GM21367 (cell line): ENCODE measurements around the gene TBC1D22A.
"Not testable (repeated sequence)": the region's sequence is repeated elsewhere in the genome, so short reads cannot be mapped to it uniquely, and the experiment has no call there.

Source experiments
- ATAC-seq: cut with Tn5 transposase; IDR thresholded peaks from one replicate; pipeline ENCODE4 v1.9.1; 2021; ENCODE audit not compliant: unreplicated experiment

The TBC1D22A gene

DNA sequence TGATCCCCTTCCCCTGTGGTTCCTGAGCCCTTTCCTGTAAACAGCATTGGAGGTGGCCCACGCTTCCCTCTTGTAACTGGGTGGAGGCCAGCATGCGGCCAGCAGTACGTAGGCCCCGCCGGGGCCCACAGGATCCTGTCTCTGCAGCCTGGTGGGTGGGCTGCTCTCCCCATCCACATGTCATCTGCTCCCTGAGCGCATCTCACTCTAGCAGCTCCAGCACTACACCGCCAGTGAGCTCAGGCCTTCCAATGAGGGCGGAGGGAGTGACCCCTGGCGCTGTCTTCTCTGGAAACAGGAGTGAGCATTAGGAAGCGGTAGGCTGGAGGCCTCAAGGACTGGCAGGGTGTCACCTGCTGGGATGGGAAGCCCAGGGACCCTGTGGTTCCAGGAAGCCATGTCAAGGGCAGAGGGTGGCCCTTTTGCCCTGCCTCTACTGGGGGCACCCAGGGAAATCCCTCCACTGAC is 363.9 kb downstream of the TBC1D22A start:
- no peak for ATAC-seq

DNA sequence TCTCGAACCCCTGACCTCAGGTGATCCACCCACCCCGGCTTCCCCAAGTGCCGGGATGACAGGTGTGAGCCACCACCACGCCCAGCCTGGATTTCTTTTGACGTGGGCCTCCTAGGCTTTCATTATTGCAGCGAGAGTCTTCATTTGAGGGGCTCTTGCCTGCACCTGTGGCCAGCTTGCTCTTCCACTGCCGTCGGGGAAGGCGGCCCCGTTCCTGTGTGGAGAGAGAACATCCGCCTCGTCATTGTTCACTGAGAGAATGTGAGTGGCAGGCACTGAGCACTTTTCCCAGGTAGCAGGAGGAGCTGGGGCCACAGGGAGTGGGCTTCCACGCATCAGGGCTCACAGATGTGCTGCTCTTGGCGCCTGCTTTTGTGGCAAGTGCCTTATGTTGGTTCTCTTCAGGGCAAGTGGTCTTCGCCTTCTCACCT is 365.0 kb downstream of the TBC1D22A start:
- ATAC-seq = no peak

DNA sequence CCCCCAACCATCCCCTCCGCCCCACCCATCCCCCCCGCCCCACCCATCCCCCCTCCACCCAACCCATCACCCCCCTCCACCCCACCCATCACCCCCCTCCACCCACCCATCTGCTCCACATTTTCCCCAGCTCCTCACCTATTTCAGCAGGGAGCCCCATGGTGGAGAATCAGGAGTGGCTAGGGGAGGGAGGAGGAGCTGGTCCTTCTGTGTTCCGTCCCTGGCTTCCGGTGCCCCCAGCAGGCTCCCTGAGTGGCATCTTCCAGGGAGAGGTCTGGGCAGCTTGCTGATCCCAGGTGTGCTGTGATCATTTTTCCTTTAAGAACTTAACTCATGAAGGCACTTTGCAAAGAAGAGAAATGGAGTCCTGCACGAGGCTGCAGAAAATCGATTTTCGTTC is 365.8 kb downstream of the TBC1D22A start:
- no peak for ATAC-seq

DNA sequence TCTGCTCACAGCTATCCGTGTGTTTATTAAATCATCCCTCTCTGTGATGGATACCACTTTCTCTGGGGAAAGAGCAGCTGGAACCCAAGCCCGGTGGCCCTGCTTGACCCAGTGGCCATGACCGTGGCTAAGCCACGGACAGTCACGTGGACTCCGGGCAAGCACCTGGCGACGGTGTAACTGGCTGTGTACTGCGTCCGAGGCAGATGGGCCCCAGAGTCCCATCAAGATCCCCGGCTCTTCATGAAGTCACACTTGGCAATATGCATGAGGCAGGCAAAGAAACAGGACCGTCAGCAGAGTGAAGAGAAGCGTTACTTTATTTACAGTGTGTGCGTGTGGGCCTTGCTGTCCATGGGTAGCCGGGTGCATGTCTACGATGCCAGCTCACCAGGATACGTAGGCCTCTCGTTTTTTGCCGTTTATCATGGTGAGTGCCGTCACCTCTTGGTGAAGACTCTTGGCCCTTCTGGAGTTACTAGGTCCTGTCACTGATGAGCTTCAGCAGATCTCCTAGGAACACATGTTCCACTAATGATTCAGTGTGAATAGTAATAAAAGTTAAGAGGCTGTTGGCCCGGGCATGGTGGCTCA is 366.3 kb downstream of the TBC1D22A start:
- no peak for ATAC-seq

DNA sequence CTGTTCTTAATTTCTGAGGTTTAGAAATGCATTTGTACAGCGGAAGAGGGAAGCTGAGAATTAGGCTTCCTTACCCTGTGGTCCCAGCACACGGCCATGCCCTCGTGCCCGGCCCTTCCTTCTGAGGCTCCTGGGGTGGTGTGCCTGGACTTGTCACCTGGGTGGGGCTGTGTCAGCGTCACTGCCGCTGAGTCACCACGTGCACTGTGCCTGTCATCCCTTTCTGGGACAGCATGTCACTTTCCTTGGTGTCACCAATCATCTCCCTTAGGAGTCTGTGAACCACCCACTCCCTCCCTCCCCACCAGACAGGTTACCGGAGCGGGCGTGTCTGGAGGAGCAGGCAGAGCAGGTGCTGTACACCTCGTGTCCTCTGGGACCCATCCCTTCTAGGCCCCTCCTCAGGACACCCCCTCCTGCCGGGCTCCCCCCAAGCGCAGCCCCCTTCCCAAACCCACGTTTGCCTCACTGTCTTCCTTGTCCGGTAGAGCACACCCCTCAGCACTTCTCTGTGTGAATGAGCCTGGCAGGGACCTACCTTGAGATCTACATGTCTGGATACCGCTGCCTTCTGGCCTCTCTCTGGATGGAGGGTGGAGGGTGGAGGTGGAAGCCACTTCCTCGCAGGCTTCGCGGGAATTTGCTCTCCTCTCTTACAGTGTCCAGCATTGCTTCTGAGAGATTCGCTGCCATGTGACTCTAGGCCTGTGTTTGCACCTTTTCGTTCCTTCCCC is 367.6 kb downstream of the TBC1D22A start:
- no peak for ATAC-seq

DNA sequence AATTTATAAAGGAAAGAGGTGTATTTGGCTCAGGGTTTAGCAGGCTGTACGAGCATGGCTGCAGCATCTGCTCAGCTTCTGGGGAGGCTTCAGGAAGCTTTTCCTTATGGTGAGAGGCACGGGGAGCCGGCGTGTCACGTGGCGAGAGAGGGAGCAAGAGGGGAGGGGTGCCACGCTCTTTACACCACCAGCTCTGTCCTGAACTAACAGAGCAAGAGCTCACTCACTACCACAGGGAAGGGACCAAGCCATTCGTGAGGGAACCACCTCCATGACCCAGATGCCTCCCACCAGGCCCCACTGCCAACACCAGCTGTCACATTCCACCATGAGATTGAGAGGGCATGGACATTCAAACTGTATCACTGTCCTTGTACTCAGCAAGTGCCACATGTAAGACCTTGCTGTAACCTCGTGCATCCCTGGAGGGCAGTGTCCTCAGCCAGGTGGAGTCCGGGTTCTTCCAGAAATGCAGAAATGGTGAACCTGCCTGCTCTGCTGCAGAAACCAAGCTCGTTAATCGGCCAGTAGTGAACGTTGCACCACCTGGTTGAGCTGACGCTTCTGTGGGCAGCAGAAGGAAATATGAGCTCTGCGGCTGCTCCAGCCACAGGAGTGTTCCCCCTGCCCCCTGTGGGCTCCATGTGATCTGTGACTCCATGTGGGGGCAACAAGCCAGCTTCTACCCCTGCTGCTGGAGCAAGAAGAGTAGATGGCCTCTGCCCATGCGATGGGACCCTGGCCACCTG is 368.6 kb downstream of the TBC1D22A start:
- no peak for ATAC-seq

DNA sequence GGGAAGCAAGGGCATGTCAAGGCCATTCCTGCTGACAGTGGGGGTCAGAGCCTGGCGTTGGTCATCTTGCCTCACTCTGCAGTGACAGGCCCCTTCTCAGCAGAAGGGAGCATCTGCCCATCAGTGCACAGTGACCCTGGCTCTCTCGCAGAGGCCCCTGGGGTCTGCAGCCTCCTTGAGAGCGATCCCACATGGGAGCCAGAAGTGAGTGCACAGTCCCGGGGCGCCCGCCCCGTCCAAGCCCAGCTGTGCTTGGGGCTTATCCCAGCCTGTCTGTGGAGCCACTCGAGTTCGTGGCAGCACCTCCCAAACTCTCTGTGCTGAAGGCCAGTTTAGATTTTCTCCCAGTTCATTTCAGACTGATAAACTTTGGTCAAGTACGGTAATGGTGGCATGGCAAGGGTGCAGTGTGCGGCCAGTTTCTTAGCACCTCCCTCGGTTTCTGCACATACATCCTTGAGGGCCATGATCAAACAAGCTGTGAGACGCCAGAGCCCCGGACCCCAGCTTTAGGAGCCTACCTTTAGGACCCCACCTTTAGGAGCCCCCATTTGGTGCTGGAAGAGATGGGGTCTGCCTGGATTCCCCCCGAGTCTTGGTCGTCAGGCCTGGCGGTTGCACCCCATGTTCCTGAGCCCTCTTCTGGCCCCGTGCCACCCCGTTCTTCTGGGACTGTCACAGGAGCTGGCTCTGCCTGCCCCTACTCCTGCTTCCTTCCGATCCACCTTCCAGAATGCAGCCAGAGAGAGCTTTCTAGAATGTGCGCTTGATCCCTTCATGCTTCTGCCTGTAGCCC is 369.4 kb downstream of the TBC1D22A start:
- no peak for ATAC-seq

DNA sequence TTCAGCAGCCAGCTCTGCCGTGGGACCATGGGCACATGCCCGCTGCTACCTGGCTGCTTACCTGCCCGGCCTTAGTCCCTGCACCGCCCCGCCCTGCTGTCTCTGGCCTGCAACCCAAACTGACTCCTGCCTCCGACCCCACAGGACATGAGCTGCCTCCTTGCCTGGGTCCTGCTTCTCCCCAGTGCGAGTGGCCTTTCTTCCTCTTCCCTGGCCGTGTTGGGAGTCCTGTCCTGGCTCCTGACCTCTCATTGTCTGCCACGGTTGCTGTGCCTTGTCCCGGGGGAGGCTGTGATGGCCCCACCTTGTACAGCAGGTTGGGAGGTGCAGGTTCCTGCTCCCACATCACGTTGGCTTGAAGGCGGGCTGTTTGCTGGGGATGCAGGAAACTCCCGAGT is 370.0 kb downstream of the TBC1D22A start:
- no peak for ATAC-seq

DNA sequence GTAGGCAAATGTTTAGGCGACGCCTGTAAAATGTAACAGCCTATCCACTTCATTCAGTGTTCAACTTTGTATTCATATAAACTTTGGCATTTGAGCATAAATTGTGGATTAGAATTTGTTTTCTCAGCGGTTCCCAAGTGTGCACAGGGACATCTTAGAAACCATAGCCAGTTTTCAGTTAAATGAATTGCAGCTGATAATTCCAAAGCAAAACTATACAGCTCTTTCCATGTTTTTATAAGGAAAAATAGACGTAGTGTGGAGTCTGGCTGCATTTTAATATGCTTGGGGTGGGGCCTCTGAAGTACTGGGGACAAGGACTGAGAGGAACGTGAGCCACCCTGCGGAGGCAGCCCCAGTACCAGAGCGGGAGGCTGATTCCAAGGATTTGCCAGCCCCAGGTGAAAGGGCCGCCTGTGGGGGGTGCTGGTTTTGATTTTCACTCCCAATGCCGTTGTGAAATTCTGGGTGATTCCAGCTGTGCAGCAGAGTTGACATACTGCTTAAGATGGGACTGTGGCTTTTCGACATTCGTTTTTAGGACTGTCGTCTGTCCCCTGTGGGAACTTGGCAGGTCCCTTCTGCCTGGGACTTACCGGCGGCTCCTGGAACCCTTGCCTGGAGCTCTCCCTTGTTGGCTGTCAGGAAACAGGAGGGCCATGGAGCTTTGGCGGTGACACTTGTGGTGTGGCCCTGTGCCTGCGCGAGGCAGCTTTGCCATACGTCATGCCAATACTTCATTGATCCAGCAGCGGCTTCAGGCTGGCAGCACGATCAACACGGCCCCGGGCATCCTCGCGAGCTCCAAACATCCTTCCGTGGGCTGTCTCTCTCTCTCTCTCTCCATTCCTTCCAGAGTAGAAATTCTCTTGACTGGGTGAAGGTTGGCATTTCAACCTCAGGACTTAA is 370.9 kb downstream of the TBC1D22A start:
- no peak for ATAC-seq

DNA sequence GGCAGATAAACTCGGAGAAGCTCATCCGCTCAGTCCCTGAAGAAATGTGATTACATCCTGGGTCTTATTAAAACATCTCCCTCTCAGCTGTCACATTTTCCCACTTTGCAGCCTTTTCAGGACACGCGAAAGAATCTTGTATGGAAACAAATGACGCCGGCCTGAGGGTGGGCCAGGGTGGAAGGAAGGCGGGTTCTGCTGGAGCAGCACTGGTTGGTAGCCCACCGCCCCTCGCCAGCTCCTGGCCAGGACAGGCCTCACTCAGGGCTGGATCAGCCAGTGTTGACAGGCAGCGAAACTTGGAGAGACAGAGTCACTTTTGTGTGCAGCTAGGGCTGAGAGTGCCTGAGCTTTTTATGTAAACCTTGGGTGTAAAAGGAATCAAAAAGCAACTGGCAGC is 371.8 kb downstream of the TBC1D22A start:
- ATAC-seq = no peak

DNA sequence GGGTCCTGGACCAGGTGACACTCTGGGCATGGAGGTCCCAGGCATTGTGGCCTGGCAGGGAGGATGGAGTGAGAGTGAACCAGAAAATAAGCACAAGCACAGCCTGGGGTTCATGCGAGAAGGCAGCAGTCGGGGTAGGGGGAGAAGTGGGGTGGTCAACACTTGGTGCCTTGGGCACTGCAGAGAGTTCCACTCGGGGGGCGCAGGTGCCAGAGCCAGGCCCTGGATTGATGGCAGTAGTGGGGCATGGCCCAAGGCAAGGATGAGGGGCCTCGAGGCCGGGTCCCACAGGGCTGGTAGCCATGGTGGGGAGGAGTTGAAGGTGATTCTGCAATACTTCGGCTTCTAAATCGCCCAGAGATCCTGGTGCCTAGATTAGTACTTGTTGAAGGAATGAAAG is 372.9 kb downstream of the TBC1D22A start:
- no peak for ATAC-seq

DNA sequence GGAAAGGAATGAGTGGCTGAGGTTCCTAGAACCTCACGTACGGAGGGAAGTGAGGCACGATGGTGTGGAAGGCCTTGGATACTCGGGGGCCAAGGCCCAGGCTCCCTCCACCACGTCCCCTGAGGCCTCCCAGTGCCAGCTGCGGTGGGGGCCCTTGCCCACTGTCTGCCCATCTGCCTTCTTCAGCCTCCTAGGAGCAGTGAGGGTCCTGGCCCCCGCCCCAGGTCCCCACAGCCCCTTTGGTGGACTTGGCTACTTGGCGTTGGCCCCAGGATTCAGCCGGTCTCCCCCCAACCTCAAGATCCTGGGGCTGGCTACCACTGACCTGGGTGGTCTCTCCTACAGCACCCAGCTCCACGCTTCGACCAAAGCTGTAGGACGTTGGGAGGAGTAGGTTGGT is 373.6 kb downstream of the TBC1D22A start:
- ATAC-seq = no peak

DNA sequence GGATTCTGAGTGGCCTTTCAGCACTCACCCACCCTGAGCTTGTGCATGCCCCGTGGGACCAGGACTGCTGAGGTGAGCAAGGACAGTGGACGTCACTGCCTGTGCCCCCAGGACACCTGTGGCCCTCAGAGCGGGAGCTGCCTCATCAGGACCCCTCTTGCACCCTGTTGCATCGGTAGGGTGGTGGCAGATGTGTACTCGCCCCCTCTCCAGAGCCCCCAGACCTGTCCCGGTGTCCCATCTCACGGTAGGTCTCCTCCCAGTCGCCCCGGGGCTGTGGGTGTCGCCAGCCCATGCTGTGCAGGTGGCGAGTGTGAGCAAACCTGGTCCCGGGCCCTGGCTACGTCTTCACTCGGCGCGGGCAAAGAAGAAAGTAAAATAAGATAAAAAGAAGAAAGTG is 374.2 kb downstream of the TBC1D22A start:
- no peak for ATAC-seq

DNA sequence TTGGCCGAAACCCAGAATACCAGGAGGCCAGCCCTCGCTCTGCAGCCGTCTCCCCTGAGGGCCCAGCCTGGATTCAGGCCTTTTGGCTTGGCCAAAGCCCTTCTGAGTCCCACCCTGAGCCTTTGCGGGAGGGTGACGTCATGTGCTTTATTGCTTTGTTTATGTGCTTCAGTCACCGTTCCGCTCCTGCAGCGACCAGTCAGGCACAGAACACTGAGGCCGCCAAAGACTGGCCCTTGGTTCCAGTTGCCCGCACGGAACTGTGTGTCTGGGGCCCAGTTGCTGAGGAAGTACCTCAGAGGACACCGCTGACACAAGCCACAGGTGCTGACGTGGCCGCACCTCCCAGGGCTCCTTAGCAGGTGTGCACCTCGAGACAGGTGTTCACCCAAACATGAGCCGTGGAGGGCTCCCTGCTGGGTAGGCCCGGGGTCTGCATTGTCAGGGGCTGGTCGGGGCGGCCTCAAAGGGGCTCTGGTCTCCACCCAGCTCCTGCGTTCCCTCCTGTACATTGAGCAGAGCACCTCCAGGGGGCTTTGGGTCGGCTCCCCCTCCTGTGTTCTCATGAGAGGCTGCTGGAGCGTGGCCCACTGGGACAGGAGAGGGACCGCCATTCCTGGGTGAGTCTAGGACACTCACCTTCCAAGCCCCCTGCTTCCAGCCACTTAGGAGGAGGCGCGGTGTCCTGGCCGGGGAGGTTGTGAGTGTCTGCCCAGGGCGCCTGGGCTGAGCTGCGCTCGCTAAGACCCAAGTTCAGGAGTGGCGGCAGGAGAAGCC is 376.8 kb downstream of the TBC1D22A start:
- ATAC-seq = no peak

DNA sequence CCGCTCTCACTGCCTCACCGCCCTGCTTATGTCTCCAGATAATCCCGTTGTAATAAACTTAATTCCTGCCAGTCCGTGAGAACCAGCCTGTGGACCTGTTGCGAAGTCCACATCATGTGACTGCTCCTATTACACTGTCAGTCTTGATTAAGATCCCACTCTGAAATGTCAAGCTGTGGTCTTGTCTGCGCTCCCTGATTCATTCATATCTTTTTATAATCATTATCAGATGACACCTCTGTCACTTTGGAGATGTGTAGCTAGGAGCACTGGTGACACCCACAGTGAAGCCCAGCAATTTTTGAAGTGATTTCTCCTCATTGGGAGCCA is 377.3 kb downstream of the TBC1D22A start:
- ATAC-seq = no peak

DNA sequence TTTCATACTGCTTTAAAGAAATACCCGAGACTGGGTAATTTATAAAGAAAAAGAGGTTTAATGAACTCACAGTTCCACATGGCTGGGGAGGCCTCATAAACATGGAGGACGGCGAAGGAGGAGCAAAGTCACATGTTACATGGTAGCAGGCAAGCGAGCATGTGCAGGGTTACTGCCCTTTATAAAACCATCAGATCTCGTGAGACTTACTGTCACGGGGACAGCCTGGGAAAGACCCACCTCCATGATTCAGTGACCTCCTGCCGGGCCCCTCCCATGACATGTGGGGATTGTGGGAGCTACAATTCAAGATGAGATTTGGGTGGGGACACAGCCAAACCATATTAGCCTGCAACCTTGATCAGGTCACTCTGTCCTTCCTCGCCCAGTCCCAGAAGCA is 378.5 kb downstream of the TBC1D22A start:
- ATAC-seq = not testable (repeated sequence)

DNA sequence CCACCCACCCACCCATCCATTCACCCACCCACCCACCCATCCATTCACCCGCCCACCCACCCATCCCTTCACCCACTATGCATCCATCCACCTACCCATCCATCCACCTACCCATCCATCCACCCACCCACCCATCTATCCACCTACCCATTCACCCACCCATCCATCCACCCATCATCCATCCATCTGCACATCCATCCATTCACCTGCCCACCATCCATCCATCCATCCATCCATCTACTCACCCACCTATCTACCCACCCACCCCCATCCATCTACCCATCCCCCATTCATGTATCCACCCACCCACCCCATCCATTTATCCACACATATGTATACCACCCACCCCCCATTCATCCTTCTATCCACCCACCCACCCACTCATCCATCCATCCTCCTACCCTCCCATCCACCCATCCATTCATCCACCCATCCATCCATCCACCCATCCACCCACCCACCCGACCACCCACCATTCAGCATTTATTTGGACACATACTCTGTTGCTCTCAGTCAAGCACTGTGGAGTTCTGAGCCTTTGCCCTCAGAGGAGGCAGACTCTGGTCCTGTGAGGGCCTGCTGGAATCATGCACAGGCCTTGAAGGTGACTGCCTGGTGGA is 380.1 kb downstream of the TBC1D22A start:
- no peak for ATAC-seq

DNA sequence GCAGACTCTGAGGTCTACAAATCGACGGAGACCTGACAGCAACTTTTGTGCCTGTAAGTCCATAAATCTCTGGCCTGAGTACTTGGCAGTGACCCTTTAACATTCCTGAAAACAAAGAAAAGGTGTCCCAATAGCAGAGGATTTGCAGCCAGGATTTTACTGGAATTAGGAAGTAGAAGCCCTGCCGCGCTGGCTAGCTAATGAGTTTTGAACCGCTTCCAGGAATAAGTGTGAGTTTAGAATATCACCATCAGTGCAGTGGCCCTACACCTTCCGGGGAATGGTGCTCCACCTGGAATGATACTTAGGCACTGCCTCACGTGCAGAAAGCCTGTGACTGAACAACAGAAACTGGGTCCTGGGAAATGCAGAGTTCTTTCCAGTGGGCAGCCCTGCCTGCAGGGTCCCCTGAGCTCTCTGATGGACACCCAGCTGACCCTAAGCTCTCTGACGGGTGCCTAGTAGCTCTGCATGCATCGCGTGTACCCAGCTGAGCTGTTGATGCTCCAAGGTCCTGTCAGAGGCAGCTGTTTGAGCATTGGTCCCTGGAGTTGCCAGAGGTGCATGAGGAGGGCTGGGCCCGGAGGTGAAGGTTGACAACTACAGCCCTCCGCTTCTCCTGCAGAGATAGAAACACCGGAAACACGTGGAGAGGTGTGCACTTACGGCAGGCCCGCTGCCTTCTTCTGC is 380.9 kb downstream of the TBC1D22A start:
- no peak for ATAC-seq
